HL-60 (cell line): Measurements from ENCODE around the gene FHIT.

ENCODE experiments used
- DNase-seq, 2 experiments: peaks; one replicate each; pipeline ENCODE4 v3.0.0-alpha.2; 2010 to 2020; ENCODE audit warnings: low read depth in 1 of 2, low spot score in 1 of 2
- H3K27ac ChIP-seq: fragments of 250-450 bp; sonication (Bioruptor Pico); replicated peaks from 2 replicates; pipeline ENCODE4 v1.5.1; 2020; ENCODE audit warnings: mild to moderate bottlenecking, moderate library complexity
- H3K27me3 ChIP-seq: fragments of 250-450 bp; sonication (Bioruptor Pico); 2 replicates; pipeline ENCODE4 v1.5.1; 2021; ENCODE audit warnings: mild to moderate bottlenecking, moderate library complexity; ENCODE audit not compliant: insufficient read depth, poor library complexity, severe bottlenecking
- H3K4me3 ChIP-seq: replicated peaks from 2 replicates; pipeline ENCODE4 v1.5.1; 2011; ENCODE audit warnings: mild to moderate bottlenecking, control low read depth, low read length; ENCODE audit not compliant: insufficient read depth
- GABPA ChIP-seq: IDR thresholded peaks from 2 replicates; pipeline ENCODE4 v1.6.1; 2012; ENCODE audit warnings: low read depth
- POLR2AphosphoS5 ChIP-seq: IDR thresholded peaks from 2 replicates; pipeline ENCODE4 v1.6.1; 2012; ENCODE audit warnings: low read depth
- SPI1 ChIP-seq: IDR thresholded peaks from 2 replicates; pipeline ENCODE4 v1.6.1; 2012; ENCODE audit warnings: low read depth, mild to moderate bottlenecking, borderline replicate concordance
- TF ChIP-seq, protein P1 (sequence below): IDR thresholded peaks from one replicate; pipeline ENCODE4 v1.5.1; 2011; ENCODE audit warnings: low read length, control low read depth, inconsistent platforms; ENCODE audit not compliant: insufficient read depth
- TF ChIP-seq, protein P2 (sequence below): IDR thresholded peaks from 2 replicates; pipeline ENCODE4 v1.6.1; 2012; ENCODE audit warnings: low read depth; ENCODE audit not compliant: insufficient replicate concordance

Gene FHIT

DNA sequence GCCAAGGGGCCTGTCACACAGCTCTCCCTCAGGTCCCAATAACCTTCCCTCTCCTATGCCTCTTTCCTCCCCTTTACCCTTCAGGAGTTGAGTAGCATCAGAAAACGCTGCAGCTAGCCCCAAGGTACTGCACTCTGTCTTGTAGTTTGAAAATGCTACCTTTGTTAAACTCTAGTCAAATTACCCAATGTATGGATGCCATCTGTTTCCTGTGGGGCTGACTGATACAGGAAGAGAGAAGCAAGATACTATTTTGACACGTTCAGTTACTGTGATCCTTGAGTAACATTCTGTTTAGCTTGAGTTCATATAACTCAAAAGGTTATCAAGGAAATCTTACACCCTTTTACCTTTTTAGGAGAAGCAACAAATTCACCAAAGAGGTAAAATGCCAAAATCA lies 493.1 kb downstream of the FHIT start:
- peak; percentile 75 to 82 for DNase-seq
- Histone ChIP-seq H3K27me3 (no peaks in the 10 kb centered on the region), H3K27ac (peak overlapping the region; percentile 87), H3K4me3 (no peak overlapping the region)
- TF ChIP-seq, protein P1, sequence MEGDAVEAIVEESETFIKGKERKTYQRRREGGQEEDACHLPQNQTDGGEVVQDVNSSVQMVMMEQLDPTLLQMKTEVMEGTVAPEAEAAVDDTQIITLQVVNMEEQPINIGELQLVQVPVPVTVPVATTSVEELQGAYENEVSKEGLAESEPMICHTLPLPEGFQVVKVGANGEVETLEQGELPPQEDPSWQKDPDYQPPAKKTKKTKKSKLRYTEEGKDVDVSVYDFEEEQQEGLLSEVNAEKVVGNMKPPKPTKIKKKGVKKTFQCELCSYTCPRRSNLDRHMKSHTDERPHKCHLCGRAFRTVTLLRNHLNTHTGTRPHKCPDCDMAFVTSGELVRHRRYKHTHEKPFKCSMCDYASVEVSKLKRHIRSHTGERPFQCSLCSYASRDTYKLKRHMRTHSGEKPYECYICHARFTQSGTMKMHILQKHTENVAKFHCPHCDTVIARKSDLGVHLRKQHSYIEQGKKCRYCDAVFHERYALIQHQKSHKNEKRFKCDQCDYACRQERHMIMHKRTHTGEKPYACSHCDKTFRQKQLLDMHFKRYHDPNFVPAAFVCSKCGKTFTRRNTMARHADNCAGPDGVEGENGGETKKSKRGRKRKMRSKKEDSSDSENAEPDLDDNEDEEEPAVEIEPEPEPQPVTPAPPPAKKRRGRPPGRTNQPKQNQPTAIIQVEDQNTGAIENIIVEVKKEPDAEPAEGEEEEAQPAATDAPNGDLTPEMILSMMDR, result no peak
- TF ChIP-seq, protein P2, sequence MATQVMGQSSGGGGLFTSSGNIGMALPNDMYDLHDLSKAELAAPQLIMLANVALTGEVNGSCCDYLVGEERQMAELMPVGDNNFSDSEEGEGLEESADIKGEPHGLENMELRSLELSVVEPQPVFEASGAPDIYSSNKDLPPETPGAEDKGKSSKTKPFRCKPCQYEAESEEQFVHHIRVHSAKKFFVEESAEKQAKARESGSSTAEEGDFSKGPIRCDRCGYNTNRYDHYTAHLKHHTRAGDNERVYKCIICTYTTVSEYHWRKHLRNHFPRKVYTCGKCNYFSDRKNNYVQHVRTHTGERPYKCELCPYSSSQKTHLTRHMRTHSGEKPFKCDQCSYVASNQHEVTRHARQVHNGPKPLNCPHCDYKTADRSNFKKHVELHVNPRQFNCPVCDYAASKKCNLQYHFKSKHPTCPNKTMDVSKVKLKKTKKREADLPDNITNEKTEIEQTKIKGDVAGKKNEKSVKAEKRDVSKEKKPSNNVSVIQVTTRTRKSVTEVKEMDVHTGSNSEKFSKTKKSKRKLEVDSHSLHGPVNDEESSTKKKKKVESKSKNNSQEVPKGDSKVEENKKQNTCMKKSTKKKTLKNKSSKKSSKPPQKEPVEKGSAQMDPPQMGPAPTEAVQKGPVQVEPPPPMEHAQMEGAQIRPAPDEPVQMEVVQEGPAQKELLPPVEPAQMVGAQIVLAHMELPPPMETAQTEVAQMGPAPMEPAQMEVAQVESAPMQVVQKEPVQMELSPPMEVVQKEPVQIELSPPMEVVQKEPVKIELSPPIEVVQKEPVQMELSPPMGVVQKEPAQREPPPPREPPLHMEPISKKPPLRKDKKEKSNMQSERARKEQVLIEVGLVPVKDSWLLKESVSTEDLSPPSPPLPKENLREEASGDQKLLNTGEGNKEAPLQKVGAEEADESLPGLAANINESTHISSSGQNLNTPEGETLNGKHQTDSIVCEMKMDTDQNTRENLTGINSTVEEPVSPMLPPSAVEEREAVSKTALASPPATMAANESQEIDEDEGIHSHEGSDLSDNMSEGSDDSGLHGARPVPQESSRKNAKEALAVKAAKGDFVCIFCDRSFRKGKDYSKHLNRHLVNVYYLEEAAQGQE, result no peak
- TF ChIP-seq SPI1, result peak; percentile 30; the same call in 1 of the 2 replicates
- TF ChIP-seq GABPA, result no peak
- TF ChIP-seq POLR2AphosphoS5, result peak; percentile 74; the same call in 1 of the 2 replicates

DNA sequence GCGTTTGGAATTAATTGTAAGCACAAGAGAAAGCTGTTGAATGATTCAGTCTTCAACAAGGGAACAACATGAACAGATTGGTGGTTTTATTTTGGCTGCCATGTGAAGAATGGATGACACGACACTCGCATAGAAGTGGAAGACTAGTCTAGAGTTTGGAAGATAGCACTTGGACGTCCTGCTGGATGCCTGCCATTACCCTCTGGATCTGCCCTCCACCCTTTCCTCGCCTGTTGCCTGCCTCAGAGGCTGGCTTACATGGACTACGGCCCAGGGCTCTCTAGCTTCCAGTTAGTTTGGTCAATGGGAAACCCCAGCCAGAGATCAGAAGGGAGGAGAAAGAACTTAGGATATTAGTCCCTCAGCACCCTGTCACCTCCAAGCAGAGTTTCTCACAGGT lies 493.5 kb downstream of the FHIT start:
- H3K27me3 ChIP-seq, result no peaks in the 10 kb centered on the region
- no peak overlapping the region for H3K4me3 ChIP-seq
- DNase-seq, result no peak
- TF ChIP-seq, protein P1, result no peak
- no peak for TF ChIP-seq SPI1
- no peak for TF ChIP-seq POLR2AphosphoS5
- TF ChIP-seq GABPA, result no peak
- TF ChIP-seq, protein P2, result no peak
- H3K27ac ChIP-seq, result peak overlapping the region; percentile 87

DNA sequence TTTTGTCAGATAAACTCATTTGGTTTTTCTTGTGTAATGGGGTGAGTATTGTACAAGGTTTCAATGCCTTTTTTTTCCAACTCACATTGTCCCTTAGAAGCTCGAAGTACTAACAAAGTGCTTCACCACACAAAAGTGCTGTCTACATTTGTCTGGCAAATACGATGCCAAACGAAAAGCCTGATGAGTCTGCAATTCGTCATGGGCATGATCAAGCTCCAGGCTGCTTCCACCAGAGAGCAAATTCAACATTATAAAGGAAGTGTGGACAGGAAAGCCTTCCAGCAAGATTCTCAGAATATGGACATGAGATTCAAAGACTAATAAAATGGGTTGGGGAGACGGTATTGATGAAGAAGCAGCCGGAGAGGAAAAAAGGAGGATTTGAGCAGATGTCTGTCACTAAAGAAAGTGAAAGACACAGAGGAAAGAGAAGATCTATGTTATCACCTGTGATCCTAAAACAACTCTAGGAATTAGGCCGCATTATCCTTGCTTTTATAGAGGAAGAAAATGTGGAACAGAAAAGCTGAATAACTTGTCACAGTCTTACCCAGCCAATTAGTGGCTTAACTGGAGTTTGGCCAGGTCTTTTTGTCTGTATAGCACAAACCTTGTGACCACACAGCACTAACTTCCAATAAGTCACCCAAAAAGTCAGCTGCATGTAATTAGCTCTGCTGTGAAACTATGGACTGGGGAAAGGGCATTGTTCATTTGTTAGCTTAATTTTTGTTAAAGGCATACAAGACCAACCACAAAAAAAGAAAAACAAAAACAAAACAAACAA lies 494.8 kb downstream of the FHIT start:
- no peak for TF ChIP-seq SPI1
- TF ChIP-seq, protein P1, result no peak
- no peak for TF ChIP-seq GABPA
- no peak for TF ChIP-seq POLR2AphosphoS5
- TF ChIP-seq, protein P2, result no peak
- H3K27me3 ChIP-seq, result no peaks in the 10 kb centered on the region
- peak overlapping the region; percentile 87 for H3K27ac ChIP-seq
- DNase-seq, result no peak
- H3K4me3 ChIP-seq, result no peak overlapping the region
